ENCODE data around the gene PRPSAP1.

DNA sequence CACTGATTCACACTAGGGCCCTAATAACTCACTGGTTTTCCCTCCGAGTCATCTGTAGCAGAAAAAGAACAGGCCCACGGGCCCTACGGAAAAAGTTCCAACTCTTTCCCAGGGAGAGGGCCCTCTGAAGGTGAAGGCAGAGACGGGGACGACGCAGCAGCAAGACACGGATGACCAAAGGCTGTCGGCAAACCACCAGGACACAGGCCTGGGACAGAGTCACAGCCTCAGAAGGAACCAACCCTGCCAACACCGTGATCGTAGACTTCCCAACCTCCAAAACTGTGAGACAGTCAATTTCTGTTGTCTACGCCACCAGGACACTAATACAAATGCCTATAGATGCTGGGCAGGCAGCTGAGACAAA is 25.5 kb upstream of the PRPSAP1 start:
- TF ChIP-seq, protein P1, sequence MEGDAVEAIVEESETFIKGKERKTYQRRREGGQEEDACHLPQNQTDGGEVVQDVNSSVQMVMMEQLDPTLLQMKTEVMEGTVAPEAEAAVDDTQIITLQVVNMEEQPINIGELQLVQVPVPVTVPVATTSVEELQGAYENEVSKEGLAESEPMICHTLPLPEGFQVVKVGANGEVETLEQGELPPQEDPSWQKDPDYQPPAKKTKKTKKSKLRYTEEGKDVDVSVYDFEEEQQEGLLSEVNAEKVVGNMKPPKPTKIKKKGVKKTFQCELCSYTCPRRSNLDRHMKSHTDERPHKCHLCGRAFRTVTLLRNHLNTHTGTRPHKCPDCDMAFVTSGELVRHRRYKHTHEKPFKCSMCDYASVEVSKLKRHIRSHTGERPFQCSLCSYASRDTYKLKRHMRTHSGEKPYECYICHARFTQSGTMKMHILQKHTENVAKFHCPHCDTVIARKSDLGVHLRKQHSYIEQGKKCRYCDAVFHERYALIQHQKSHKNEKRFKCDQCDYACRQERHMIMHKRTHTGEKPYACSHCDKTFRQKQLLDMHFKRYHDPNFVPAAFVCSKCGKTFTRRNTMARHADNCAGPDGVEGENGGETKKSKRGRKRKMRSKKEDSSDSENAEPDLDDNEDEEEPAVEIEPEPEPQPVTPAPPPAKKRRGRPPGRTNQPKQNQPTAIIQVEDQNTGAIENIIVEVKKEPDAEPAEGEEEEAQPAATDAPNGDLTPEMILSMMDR (conservative IDR thresholded peaks at IDR 0.05; ENCODE audit: low read depth, low read length), result no peak
- TF ChIP-seq EZH2 (IDR thresholded peaks at IDR 0.05; ENCODE audit: borderline replicate concordance, low read depth, low read length, poor library complexity, severe bottlenecking), result no peak
